ENCODE data around the gene OSTM1. TPM values are rescaled to one million over a fixed set of nuclear protein-coding genes. Genes with fewer than 3 reads are reported as not detected.
"Not testable (repeated sequence)": the region's sequence is repeated elsewhere in the genome, so short reads cannot be mapped to it uniquely, and the experiment has no call there.

Gene OSTM1
- total and polyA plus RNA-seq, 2 of the 8 experiments (the other 6 are each of a cell fraction or from before 2014, with no cell fraction given): 17.7 to 26.1 TPM

DNA sequence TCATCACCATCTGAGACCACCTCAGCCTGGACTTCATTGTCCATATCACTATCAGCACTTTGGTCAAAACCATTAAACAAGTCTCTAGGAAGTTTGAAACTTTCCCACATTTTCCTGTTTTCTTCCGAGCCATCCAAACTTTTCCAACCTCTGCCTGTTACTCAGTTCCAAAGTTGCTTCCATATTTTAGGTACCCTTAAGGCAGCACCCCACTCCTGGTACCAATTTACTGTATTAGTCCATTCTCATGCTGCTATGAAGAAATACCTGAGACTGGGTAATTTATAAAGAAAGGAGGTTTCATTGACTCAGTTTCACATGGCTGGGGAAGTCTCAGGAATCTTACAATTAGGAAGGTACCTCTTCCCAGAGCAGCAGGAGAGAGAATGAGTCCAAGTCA is 65.3 kb downstream of the OSTM1 start:
- H3K23ac ChIP-seq (ENCODE audit: insufficient read length); H4K5ac ChIP-seq (ENCODE audit: insufficient read length, low read depth, low read length); H4K91ac ChIP-seq (replicated peaks; ENCODE audit: insufficient read length, low read length); H4K20me1 ChIP-seq (replicated peaks in 1 of 2; ENCODE audit: control insufficient read depth in 1 of 2, insufficient read depth in 2 of 2, low read length in 2 of 2); H2BK5ac ChIP-seq (ENCODE audit: low read depth, low read length); H3K18ac ChIP-seq (ENCODE audit: extremely low read depth, low read length); DNase-seq (ENCODE audit: low read depth in 1 of 2, low spot score in 2 of 2); H3K27ac ChIP-seq (ENCODE audit: low read depth, low read length); H3K4me3 ChIP-seq (ENCODE audit: extremely low read depth in 1 of 4, insufficient read depth in 2 of 4, low read depth in 3 of 4, low read length in 4 of 4); H3K79me2 ChIP-seq (ENCODE audit: control insufficient read depth in 1 of 2, insufficient read depth in 2 of 2, low read length in 2 of 2); H4K8ac ChIP-seq (ENCODE audit: extremely low read depth, insufficient read depth, low read length); FAIRE-seq; H3K27me3 ChIP-seq (replicated peaks in 1 of 4; ENCODE audit: control insufficient read depth in 3 of 4, extremely low read depth in 1 of 4, insufficient read depth in 3 of 4, low read length in 3 of 4); H3K36me3 ChIP-seq (ENCODE audit: control insufficient read depth in 2 of 4, insufficient read depth in 4 of 4, low read length in 3 of 4); H2AFZ ChIP-seq (ENCODE audit: low read length); H3K4me2 ChIP-seq (ENCODE audit: insufficient read depth in 1 of 2, low read depth in 2 of 2, low read length in 2 of 2); H2BK120ac ChIP-seq (replicated peaks; ENCODE audit: low read depth, low read length); H3K4ac ChIP-seq (replicated peaks; ENCODE audit: insufficient read length, low read depth, low read length); H3K23me2 ChIP-seq (ENCODE audit: low read depth, low read length); H3K4me1 ChIP-seq (replicated peaks in 1 of 4; ENCODE audit: control insufficient read depth in 3 of 4, insufficient read depth in 4 of 4, low read length in 3 of 4); H2AK5ac ChIP-seq (ENCODE audit: low read depth, low read length); H2BK15ac ChIP-seq (ENCODE audit: low read length); H2BK20ac ChIP-seq (ENCODE audit: low read length); H3K79me1 ChIP-seq (ENCODE audit: low read depth, low read length); H3K9ac ChIP-seq (replicated peaks in 1 of 4; ENCODE audit: extremely low read depth in 1 of 4, low read depth in 3 of 4, low read length in 3 of 4); POLR2A ChIA-PET (ENCODE audit: partially characterized antibody); H3K14ac ChIP-seq (ENCODE audit: insufficient read length); H2BK12ac ChIP-seq (ENCODE audit: low read depth, low read length); H3K56ac ChIP-seq (replicated peaks; ENCODE audit: insufficient read length, low read depth, low read length): not testable (repeated sequence)
- H3K9me3 ChIP-seq (ENCODE audit: insufficient read depth in 2 of 2, low read depth in 1 of 2, low read length in 1 of 2): peaks cover 20 to 23% of the 10 kb centered on the region in 2 experiments
- CTCF ChIA-PET (ENCODE audit: partially characterized antibody): interaction anchor here (1.2 kb wide), 1 partner anchor 29 kb away, joined by 4 read pairs; no protein-coding TSS in a partner anchor
- WGBS, 2 experiments (ENCODE audit: extremely low coverage in 1 of 2, insufficient coverage in 1 of 2, insufficient read length in 1 of 2, insufficient replicate concordance in 2 of 2, low coverage in 1 of 2, low lambda C conversion rate in 2 of 2, missing lambda C conversion rate in 1 of 2): 100% methylated on average over 1 of the region's 1 CpG; no CpG with 5 or more reads in 1 of the 2 experiments
